Measurements from ENCODE around the gene CADPS.

The CADPS gene

DNA sequence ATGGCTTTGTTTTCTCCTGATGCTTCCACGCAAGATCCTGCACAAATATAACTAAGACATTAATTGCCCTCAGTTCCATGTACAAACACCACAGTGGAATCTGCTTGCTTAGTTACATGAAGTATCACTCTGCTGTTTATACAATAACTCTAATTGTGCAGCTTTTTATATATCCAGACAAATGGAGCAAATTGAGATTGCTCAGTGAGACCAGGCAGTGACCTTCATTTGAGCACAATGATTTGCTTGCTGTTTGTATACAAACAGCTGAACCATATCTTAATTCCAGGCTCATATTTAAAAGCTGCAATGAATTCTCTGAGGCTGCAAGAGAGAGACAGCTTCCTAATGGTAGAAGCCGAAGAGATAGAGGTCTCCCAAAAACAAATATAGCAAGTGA is 243.7 kb downstream of the CADPS start:
- TF ChIP-seq TAF1 (IDR thresholded peaks at IDR 0.05; ENCODE audit: borderline replicate concordance, insufficient read depth, low read length) (no peak), FOXP2 (optimal IDR thresholded peaks at IDR 0.05; ENCODE audit: borderline replicate concordance, extremely low read depth, extremely low read length, insufficient read depth) (no peak), REST (IDR thresholded peaks at IDR 0.05; ENCODE audit: insufficient read depth in 1 of 2, low read depth in 2 of 2, low read length in 2 of 2) (no peak), POLR2AphosphoS5 (IDR thresholded peaks at IDR 0.05; ENCODE audit: low read depth, low read length) (no peak), SIN3A (IDR thresholded peaks at IDR 0.05; ENCODE audit: borderline replicate concordance, insufficient read depth, low read length) (no peak)

DNA sequence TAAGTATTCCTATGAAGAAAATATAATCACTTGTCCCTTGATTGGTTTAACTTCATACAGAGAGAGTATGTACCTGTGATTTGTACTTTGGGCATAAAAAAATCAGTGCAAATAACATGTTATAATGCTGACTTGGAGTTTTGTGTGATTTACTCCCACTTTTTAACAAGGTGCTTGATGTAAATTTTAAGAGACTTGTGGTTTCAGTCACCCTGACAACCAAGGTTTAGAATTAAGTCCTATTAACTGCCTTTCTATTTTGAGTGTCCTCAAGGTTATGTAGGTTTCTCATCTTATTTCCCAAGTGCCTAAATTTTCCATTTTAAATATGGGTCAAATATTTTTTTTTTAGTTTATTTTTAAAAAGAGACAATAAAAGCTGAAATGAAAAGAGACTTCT is 244.6 kb downstream of the CADPS start:
- TF ChIP-seq POLR2AphosphoS5 (IDR thresholded peaks at IDR 0.05; ENCODE audit: low read depth, low read length), result no peak
- no peak for TF ChIP-seq SIN3A (IDR thresholded peaks at IDR 0.05; ENCODE audit: borderline replicate concordance, insufficient read depth, low read length)
- no peak for TF ChIP-seq TAF1 (IDR thresholded peaks at IDR 0.05; ENCODE audit: borderline replicate concordance, insufficient read depth, low read length)
- TF ChIP-seq REST (IDR thresholded peaks at IDR 0.05; ENCODE audit: insufficient read depth in 1 of 2, low read depth in 2 of 2, low read length in 2 of 2), result no peak
- no peak for TF ChIP-seq FOXP2 (optimal IDR thresholded peaks at IDR 0.05; ENCODE audit: borderline replicate concordance, extremely low read depth, extremely low read length, insufficient read depth)

- TF ChIP-seq SIN3A (IDR thresholded peaks at IDR 0.05; ENCODE audit: borderline replicate concordance, insufficient read depth, low read length) (no peak), TAF1 (IDR thresholded peaks at IDR 0.05; ENCODE audit: borderline replicate concordance, insufficient read depth, low read length) (no peak)
Measured at GRCh38 chr3:62625268-62625667, 249.9 kb downstream of the CADPS start.

DNA sequence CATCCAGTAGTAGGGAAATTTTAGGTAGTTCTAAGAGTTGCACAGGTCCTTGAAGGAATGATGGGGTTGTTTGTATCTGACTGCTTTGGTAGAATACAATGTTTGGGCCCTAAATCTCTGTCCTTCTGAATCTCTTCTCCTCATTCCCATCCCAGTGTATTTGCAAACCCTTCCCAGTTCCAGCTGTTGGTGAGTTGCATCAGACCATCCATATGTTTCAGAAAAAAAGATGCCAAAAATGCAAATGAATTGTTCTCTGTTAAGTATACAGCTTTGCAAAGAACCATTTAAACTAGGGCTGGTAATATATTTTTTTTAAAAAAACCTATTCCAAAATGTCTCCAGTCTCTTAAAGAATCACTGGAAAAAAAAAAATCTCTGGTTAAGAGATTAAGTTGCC is 251.0 kb downstream of the CADPS start:
- TF ChIP-seq FOXP2 (optimal IDR thresholded peaks at IDR 0.05; ENCODE audit: borderline replicate concordance, extremely low read depth, extremely low read length, insufficient read depth) (no peak), TAF1 (IDR thresholded peaks at IDR 0.05; ENCODE audit: borderline replicate concordance, insufficient read depth, low read length) (no peak), REST (IDR thresholded peaks at IDR 0.05; ENCODE audit: insufficient read depth in 1 of 2, low read depth in 2 of 2, low read length in 2 of 2) (no peak), POLR2AphosphoS5 (IDR thresholded peaks at IDR 0.05; ENCODE audit: low read depth, low read length) (no peak), SIN3A (IDR thresholded peaks at IDR 0.05; ENCODE audit: borderline replicate concordance, insufficient read depth, low read length) (no peak)

DNA sequence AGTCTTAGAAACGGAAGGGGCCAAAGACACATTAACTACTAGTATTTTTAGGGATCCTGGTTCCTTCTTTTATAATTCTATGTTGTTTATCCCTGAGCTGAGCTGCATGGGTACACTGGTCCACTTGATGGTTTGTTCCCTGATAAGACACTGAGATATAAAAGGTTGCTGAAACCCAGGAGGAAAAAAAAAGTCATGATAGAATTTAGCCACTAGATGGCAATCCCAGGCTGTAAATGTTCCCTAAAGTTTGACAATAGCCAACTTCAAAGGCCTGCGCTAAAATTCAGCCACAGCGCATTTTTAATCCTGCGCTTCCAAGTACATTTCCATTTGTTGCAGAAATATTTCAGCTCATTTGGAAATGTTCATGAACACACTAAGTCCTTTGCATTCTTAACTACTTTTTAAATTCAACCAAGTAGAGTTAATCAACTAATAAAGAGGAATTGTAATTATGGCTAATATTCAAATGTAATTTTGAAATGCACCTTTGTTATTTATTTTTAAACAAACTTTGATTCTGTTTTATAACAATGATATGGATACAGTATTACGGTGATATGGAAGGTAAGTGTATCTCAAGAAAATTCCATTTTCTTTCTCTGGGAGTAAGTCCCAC is 252.6 kb downstream of the CADPS start:
- TF ChIP-seq SIN3A (IDR thresholded peaks at IDR 0.05; ENCODE audit: borderline replicate concordance, insufficient read depth, low read length) (no peak), POLR2AphosphoS5 (IDR thresholded peaks at IDR 0.05; ENCODE audit: low read depth, low read length) (no peak), FOXP2 (optimal IDR thresholded peaks at IDR 0.05; ENCODE audit: borderline replicate concordance, extremely low read depth, extremely low read length, insufficient read depth) (no peak), REST (IDR thresholded peaks at IDR 0.05; ENCODE audit: insufficient read depth in 1 of 2, low read depth in 2 of 2, low read length in 2 of 2) (no peak), TAF1 (IDR thresholded peaks at IDR 0.05; ENCODE audit: borderline replicate concordance, insufficient read depth, low read length) (no peak)

Data from PFSK-1 (cell line).